CD4-positive, alpha-beta T cell (primary cell): ENCODE measurements around the gene CREB3L2. TPM values are rescaled to one million over a fixed set of nuclear protein-coding genes. Genes with fewer than 3 reads are reported as not detected.

ENCODE experiments used
- ATAC-seq: fragments of 200-7000 bp; cut with Tn5 transposase; one replicate; pipeline ENCODE4 v1.10.0; 2022; ENCODE audit warnings: mild to moderate bottlenecking; ENCODE audit not compliant: poor library complexity
- CTCF ChIA-PET: fragments of 350-600 bp; sonication (Branson Sonifier 250); formaldehyde crosslinking; loops from one replicate; lab custom pipeline; 2021; ENCODE audit warnings: antibody characterized with exemption, inconsistent platforms; lab: Charles Lee
- POLR2A ChIA-PET: fragments of 350-600 bp; sonication (Branson Sonifier 250); formaldehyde crosslinking; loops from one replicate; lab custom pipeline; 2021; ENCODE audit warnings: antibody characterized with exemption, inconsistent platforms; lab: Charles Lee
- DNase-seq, 14 experiments: peaks; one replicate each; pipeline ENCODE4 v3.0.0-alpha.2; 2013 to 2020; ENCODE audit warnings: mixed read lengths in 2 of 14
- H3K27ac ChIP-seq, 2 donors: one replicate each; pipeline versions ENCODE4 v1.5.1 to v1.7.0; 2013; ENCODE audit warnings: low read length in 2 of 2, low read depth in 1 of 2, mild to moderate bottlenecking in 1 of 2
- H3K27me3 ChIP-seq, 2 experiments: 1 replicate in 1 of 2; 2 replicates in 1 of 2; pipeline versions ENCODE4 v1.6.1 to v1.7.0; 2013; ENCODE audit warnings: low read length in 2 of 2, control low read depth in 1 of 2, mild to moderate bottlenecking in 1 of 2, moderate library complexity in 1 of 2; ENCODE audit not compliant: insufficient read depth in 2 of 2, control insufficient read depth in 1 of 2
- H3K36me3 ChIP-seq: one replicate; pipeline ENCODE4 v1.6.1; 2013; ENCODE audit warnings: low read length, control low read depth; ENCODE audit not compliant: insufficient read depth
- H3K4me1 ChIP-seq: one replicate; pipeline ENCODE4 v1.6.1; 2013; ENCODE audit warnings: low read length, control low read depth; ENCODE audit not compliant: insufficient read depth
- H3K4me3 ChIP-seq: one replicate; pipeline ENCODE4 v1.5.1; 2013; ENCODE audit warnings: mild to moderate bottlenecking, low read length, moderate library complexity
- H3K9me3 ChIP-seq, 2 experiments: 1 replicate in 1 of 2; 2 replicates in 1 of 2; pipeline versions ENCODE4 v1.6.1 to v1.7.0; 2013; ENCODE audit warnings: low read length in 2 of 2, mild to moderate bottlenecking in 2 of 2, control low read depth in 1 of 2, moderate library complexity in 1 of 2; ENCODE audit not compliant: control insufficient read depth in 1 of 2, insufficient read depth in 1 of 2
- H3K27ac Mint-ChIP-seq: one replicate; pipeline ENCODE4 v1.8.0; 2020; ENCODE audit warnings: mixed read lengths
- H3K27me3 Mint-ChIP-seq: one replicate; pipeline ENCODE4 v1.8.0; 2021; ENCODE audit warnings: mixed read lengths
- H3K36me3 Mint-ChIP-seq: one replicate; pipeline ENCODE4 v1.8.0; 2021; ENCODE audit warnings: low read depth, mixed read lengths
- H3K4me1 Mint-ChIP-seq: one replicate; pipeline ENCODE4 v1.8.0; 2021; ENCODE audit warnings: low read depth, mixed read lengths
- H3K4me3 Mint-ChIP-seq: one replicate; pipeline ENCODE4 v1.8.0; 2020; ENCODE audit warnings: mild to moderate bottlenecking, mixed read lengths
- H3K9me3 Mint-ChIP-seq: one replicate; pipeline ENCODE4 v1.8.0; 2020; ENCODE audit warnings: mixed read lengths
- CTCF ChIP-seq: fragments of 200-600 bp; IDR thresholded peaks from one replicate; pipeline ENCODE4 v1.8.0; 2022; ENCODE audit warnings: antibody characterized with exemption, mild to moderate bottlenecking
- intact Hi-C, 2 experiments: fragments of 100-400 bp; cut with DNase I in 1 of 2; cut with micrococcal nuclease in 1 of 2; formaldehyde crosslinking; loops; one replicate each; pipeline versions ENCODE4 v1.15.1 to v1.9.0; 2023 to 2025; cut with DNase I, micrococcal nuclease
- total RNA-seq, 174 experiments: library from RNA in 2 of 174; stranded (reverse) in 2 of 174; gene quantifications; one replicate each; pipeline ENCODE4 v1.2.3 and lab custom pipeline; 2021 to 2026

CREB3L2 gene
- total RNA-seq, 2 experiments from 2014 or later, result 11.7 to 12.9 TPM

DNA sequence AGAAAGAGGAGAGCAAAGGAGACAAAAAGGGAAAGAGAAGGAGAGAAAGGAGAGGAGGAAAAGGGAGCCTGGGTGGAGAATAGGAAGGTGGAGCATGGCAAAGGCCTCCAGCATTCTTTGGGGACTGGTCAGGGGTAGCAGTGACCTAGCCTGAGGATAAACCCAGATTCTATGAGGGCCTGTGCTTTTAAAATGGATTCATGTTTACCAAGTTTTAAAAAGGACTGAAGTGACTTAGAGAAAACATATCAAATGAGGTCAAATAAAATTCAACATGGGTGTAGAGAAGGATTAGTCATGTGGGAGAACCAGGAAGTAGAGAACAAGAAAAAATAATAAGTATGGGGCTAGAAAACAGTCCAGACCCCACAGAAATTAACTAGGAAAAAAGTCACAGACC lies 20.7 kb downstream of the CREB3L2 start:
- ChIA-PET POLR2A (interaction anchor here (0.5 to 1.2 kb wide), 3 partner anchors 9 to 264 kb away, joined by 3 to 4 read pairs (median 4); no protein-coding TSS in a partner anchor), CTCF (no interaction called here)
- H3K4me1 ChIP-seq, result peaks cover 4% of the 10 kb centered on the region
- peaks cover 4% of the 10 kb centered on the region for H3K36me3 ChIP-seq
- no peak for DNase-seq
- no peaks in the 10 kb centered on the region for H3K27me3 ChIP-seq
- H3K27ac Mint-ChIP-seq, result no peak overlapping the region
- peaks cover 8% of the 10 kb centered on the region for H3K4me1 Mint-ChIP-seq
- peaks cover 3% of the 10 kb centered on the region for H3K9me3 Mint-ChIP-seq
- no peak for TF ChIP-seq CTCF
- peaks cover 40% of the 10 kb centered on the region for H3K36me3 Mint-ChIP-seq
- no peaks in the 10 kb centered on the region for H3K27me3 Mint-ChIP-seq
- H3K27ac ChIP-seq, result no peak overlapping the region
- intact Hi-C loops, result no loop called here
- no peak overlapping the region for H3K4me3 ChIP-seq
- H3K4me3 Mint-ChIP-seq, result no peak overlapping the region
- H3K9me3 ChIP-seq, result peaks cover 6 to 11% of the 10 kb centered on the region in 2 experiments
- no peak for ATAC-seq

GRCh38 chr7:137980308-137980707 lies 21.6 kb downstream of the CREB3L2 start:
- Mint-ChIP-seq H3K4me1 (peaks cover 8% of the 10 kb centered on the region), H3K4me3 (no peak overlapping the region), H3K36me3 (peaks cover 39% of the 10 kb centered on the region), H3K27ac (no peak overlapping the region), H3K9me3 (peaks cover 3% of the 10 kb centered on the region), H3K27me3 (no peaks in the 10 kb centered on the region)
- intact Hi-C loops, result no loop called here
- CTCF ChIA-PET, result no interaction called here
- TF ChIP-seq CTCF, result no peak
- Histone ChIP-seq H3K36me3 (peaks cover 1% of the 10 kb centered on the region), H3K4me1 (peaks cover 4% of the 10 kb centered on the region), H3K27me3 (no peaks in the 10 kb centered on the region), H3K9me3 (peaks cover 6 to 11% of the 10 kb centered on the region in 2 experiments), H3K4me3 (no peak overlapping the region), H3K27ac (no peak overlapping the region)
- ATAC-seq (no peak), DNase-seq (no peak)
- POLR2A ChIA-PET, result no interaction called here

DNA sequence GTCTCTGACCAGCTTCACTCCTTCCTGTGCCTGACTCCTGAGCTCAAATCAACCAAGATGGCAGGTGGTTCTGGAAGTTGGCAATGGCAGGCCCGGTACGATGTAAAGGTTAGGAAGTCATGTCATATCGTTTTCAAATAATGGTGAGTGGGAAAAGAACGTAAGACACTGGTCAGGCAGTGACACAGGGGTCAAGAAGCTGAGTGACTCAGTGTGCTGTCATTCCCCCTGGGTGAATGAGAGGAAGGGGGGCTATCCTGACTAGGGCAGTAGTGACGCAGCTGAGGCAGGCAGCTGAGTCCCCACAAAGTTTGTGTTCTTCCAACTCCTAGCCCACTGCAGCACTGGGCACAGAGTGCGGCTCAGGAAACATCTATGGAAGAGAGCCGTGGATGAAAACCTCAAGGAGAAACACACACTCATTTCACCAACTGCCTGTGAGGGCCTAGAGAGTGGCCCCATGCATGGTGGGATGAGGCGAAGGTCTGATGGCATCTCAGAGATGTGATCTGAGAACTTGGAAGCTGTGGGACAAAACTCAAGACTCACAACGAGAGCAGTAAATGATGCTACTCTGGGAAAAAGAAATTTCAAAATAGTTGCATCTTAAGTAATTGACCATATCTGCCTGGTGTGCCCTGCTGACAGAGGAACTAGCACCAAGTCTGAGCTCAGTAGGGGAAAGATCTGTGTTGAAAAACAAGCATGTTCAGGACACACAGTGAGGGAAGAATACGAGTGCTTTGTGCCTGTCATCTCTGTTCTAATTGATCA lies 23.2 kb downstream of the CREB3L2 start:
- Mint-ChIP-seq H3K27me3 (no peaks in the 10 kb centered on the region), H3K4me1 (peaks cover 8% of the 10 kb centered on the region), H3K9me3 (peaks cover 3% of the 10 kb centered on the region), H3K36me3 (peaks cover 23% of the 10 kb centered on the region), H3K4me3 (no peak overlapping the region), H3K27ac (no peak overlapping the region)
- no peaks in the 10 kb centered on the region for H3K36me3 ChIP-seq
- H3K27ac ChIP-seq, result no peak overlapping the region
- no peak for ATAC-seq
- CTCF ChIA-PET, result no interaction called here
- H3K4me1 ChIP-seq, result peaks cover 4% of the 10 kb centered on the region
- no peaks in the 10 kb centered on the region for H3K27me3 ChIP-seq
- H3K9me3 ChIP-seq, result peaks cover 6 to 8% of the 10 kb centered on the region in 2 experiments
- H3K4me3 ChIP-seq, result no peak overlapping the region
- no peak for TF ChIP-seq CTCF
- no peak for DNase-seq
- POLR2A ChIA-PET, result interaction anchor here (0.9 kb wide), 1 partner anchor 23 kb away, joined by 3 read pairs; the partner anchor contains the start of gene CREB3L2
- intact Hi-C loops, result no loop called here
